Putamen (tissue), 1 donor: ENCODE measurements around the gene CC2D1A.
"Not testable (repeated sequence)": the region's sequence is repeated elsewhere in the genome, so short reads cannot be mapped to it uniquely, and the experiment has no call there.

Experiments used
- DNase-seq: peaks from one replicate; pipeline ENCODE4 v3.0.0-alpha.2; 2016; ENCODE audit warnings: low spot score

Gene CC2D1A

GRCh38 chr19:13962699-13963602 is 57.0 kb downstream of the CC2D1A start:
- no peak for DNase-seq

- DNase-seq = no peak
These were observed 57.7 kb downstream of the CC2D1A start for GRCh38 chr19:13963603-13964105.

GRCh38 chr19:13964776-13965175 is 58.8 kb downstream of the CC2D1A start:
- DNase-seq = no peak

- no peak for DNase-seq
These were observed 59.4 kb downstream of the CC2D1A start for GRCh38 chr19:13965377-13965896.

- no peak for DNase-seq
These were observed 60.1 kb downstream of the CC2D1A start for GRCh38 chr19:13965926-13966683.

- no peak for DNase-seq
These were observed 60.7 kb downstream of the CC2D1A start for GRCh38 chr19:13966684-13967128.

- not testable (repeated sequence) for DNase-seq
These were observed 61.2 kb downstream of the CC2D1A start for GRCh38 chr19:13967206-13967605.

GRCh38 chr19:13968383-13968935 is 62.5 kb downstream of the CC2D1A start:
- DNase-seq = no peak

- DNase-seq = no peak
These were observed 63.0 kb downstream of the CC2D1A start for GRCh38 chr19:13968999-13969398.

- DNase-seq = no peak
These were observed 63.9 kb downstream of the CC2D1A start for GRCh38 chr19:13969897-13970296.

GRCh38 chr19:13971868-13972267 is 65.9 kb downstream of the CC2D1A start:
- DNase-seq = not testable (repeated sequence)

GRCh38 chr19:13972368-13973155 is 66.6 kb downstream of the CC2D1A start:
- no peak for DNase-seq

GRCh38 chr19:13973479-13973878 is 67.5 kb downstream of the CC2D1A start:
- not testable (repeated sequence) for DNase-seq

- no peak for DNase-seq
These were observed 68.1 kb downstream of the CC2D1A start for GRCh38 chr19:13974073-13974472.

- no peak for DNase-seq
These were observed 69.9 kb downstream of the CC2D1A start for GRCh38 chr19:13975870-13976269.

GRCh38 chr19:13976446-13976845 is 70.4 kb downstream of the CC2D1A start:
- DNase-seq = no peak

GRCh38 chr19:13977803-13978202 is 71.8 kb downstream of the CC2D1A start:
- no peak for DNase-seq

GRCh38 chr19:13978351-13979243 is 72.6 kb downstream of the CC2D1A start:
- peak; percentile 26 for DNase-seq

- DNase-seq = no peak
These were observed 73.2 kb downstream of the CC2D1A start for GRCh38 chr19:13979244-13979615.

- DNase-seq = no peak
These were observed 73.7 kb downstream of the CC2D1A start for GRCh38 chr19:13979686-13980085.
